H1 (cell line): Measurements from ENCODE around the gene HEPACAM. TPM values are rescaled to one million over a fixed set of nuclear protein-coding genes. Genes with fewer than 3 reads are reported as not detected.
A peak's percentile ranks its signal among the peaks of the same experiment; 100 is the strongest.

Experiments used
- CTCF ChIA-PET: fragments of 300-600 bp; sonication (Branson Sonifier 250); formaldehyde crosslinking; loops from one replicate; lab custom pipeline; 2021; ENCODE audit not compliant: partially characterized antibody; lab: Charles Lee
- POLR2A ChIA-PET: fragments of 300-600 bp; sonication (Branson Sonifier 250); formaldehyde crosslinking; loops from one replicate; lab custom pipeline; 2021; ENCODE audit warnings: inconsistent platforms; ENCODE audit not compliant: partially characterized antibody; lab: Charles Lee
- DNase-seq, 2 experiments: peaks; one replicate each; pipeline versions ENCODE4 v3.0.0 to v3.0.0-alpha.2; 2010 to 2022; ENCODE audit warnings: low spot score in 2 of 2, low read depth in 1 of 2, mixed read lengths in 1 of 2
- FAIRE-seq: peaks from 2 replicates; lab custom pipeline; 2011; peaks lifted over from hg19 to GRCh38; lab: Jason Lieb, UNC
- H2AFZ ChIP-seq: 2 replicates; pipeline ENCODE4 v1.8.1; 2012; ENCODE audit warnings: low read length, inconsistent platforms
- H2AK5ac ChIP-seq: 2 replicates; pipeline ENCODE4 v1.6.1; 2013; ENCODE audit warnings: low read depth, low read length
- H2BK120ac ChIP-seq: replicated peaks from 2 replicates; pipeline ENCODE3; 2013; ENCODE audit warnings: low read depth, low read length, inconsistent platforms
- H2BK12ac ChIP-seq: 2 replicates; pipeline ENCODE4 v1.6.1; 2013; ENCODE audit warnings: low read depth, low read length
- H2BK15ac ChIP-seq: 2 replicates; pipeline ENCODE4 v1.6.1; 2013; ENCODE audit warnings: low read length
- H2BK20ac ChIP-seq: 2 replicates; pipeline ENCODE4 v1.6.1; 2013; ENCODE audit warnings: low read length
- H2BK5ac ChIP-seq: 2 replicates; pipeline ENCODE4 v1.6.1; 2013; ENCODE audit warnings: low read depth, low read length
- H3K14ac ChIP-seq: 2 replicates; pipeline ENCODE4 v1.6.1; 2013; ENCODE audit warnings: inconsistent platforms; ENCODE audit not compliant: insufficient read length
- H3K18ac ChIP-seq: 2 replicates; pipeline ENCODE4 v1.6.1; 2013; ENCODE audit warnings: low read length; ENCODE audit errors: extremely low read depth
- H3K23ac ChIP-seq: 2 replicates; pipeline ENCODE4 v1.6.1; 2013; ENCODE audit warnings: inconsistent platforms; ENCODE audit not compliant: insufficient read length
- H3K23me2 ChIP-seq: 2 replicates; pipeline ENCODE4 v1.6.1; 2013; ENCODE audit warnings: low read depth, low read length
- H3K27ac ChIP-seq: 2 replicates; pipeline ENCODE4 v1.6.1; 2011; ENCODE audit warnings: low read depth, low read length, inconsistent platforms
- H3K27me3 ChIP-seq, 4 experiments: replicated peaks in 1 of 4; 1 replicate in 1 of 4; 2 replicates in 3 of 4; pipeline versions ENCODE4 v1.6.1 to v1.8.1; 2011 to 2013; ENCODE audit warnings: low read length in 3 of 4, mild to moderate bottlenecking in 3 of 4, inconsistent platforms in 2 of 4, mixed read lengths in 2 of 4, moderate library complexity in 1 of 4; ENCODE audit not compliant: control insufficient read depth in 3 of 4, insufficient read depth in 3 of 4; ENCODE audit errors: extremely low read depth in 1 of 4
- H3K36me3 ChIP-seq, 4 experiments: 2 replicates each; pipeline versions ENCODE4 v1.6.1 to v1.8.1; 2011 to 2013; ENCODE audit warnings: mild to moderate bottlenecking in 4 of 4, low read length in 3 of 4, moderate library complexity in 2 of 4, control low read depth in 1 of 4, inconsistent platforms in 1 of 4; ENCODE audit not compliant: insufficient read depth in 4 of 4, control insufficient read depth in 2 of 4
- H3K4ac ChIP-seq: replicated peaks from 2 replicates; pipeline ENCODE3; 2013; ENCODE audit warnings: low read length, low read depth, mixed read lengths, inconsistent platforms; ENCODE audit not compliant: insufficient read length
- H3K4me1 ChIP-seq, 4 experiments: replicated peaks in 1 of 4; 1 replicate in 1 of 4; 2 replicates in 3 of 4; pipeline versions ENCODE4 v1.6.1 to v1.8.1; 2011 to 2013; ENCODE audit warnings: low read length in 3 of 4, inconsistent platforms in 2 of 4, mixed read lengths in 1 of 4; ENCODE audit not compliant: insufficient read depth in 4 of 4, control insufficient read depth in 3 of 4
- H3K4me2 ChIP-seq, 2 experiments: 2 replicates each; pipeline versions ENCODE4 v1.6.1 to v1.8.1; 2011 to 2013; ENCODE audit warnings: low read depth in 2 of 2, low read length in 2 of 2, control low read depth in 1 of 2, inconsistent platforms in 1 of 2, mild to moderate bottlenecking in 1 of 2; ENCODE audit not compliant: insufficient read depth in 1 of 2
- H3K4me3 ChIP-seq, 4 experiments: fragments of 200-600, 300-600 bp in 1 of 4; sonication (generic), shearing (Covaris generic), sonication (Bioruptor Twin) in 1 of 4; 2 replicates each; pipeline versions ENCODE4 v1.5.1 to v1.8.1; 2011 to 2016; ENCODE audit warnings: low read length in 4 of 4, low read depth in 3 of 4, control low read depth in 2 of 4, inconsistent platforms in 2 of 4, mild to moderate bottlenecking in 2 of 4, mixed read lengths in 1 of 4, moderate library complexity in 1 of 4; ENCODE audit not compliant: insufficient read depth in 2 of 4; ENCODE audit errors: extremely low read depth in 1 of 4
- H3K56ac ChIP-seq: replicated peaks from 2 replicates; pipeline ENCODE3; 2013; ENCODE audit warnings: low read depth, mild to moderate bottlenecking, mixed read lengths, low read length, inconsistent platforms; ENCODE audit not compliant: insufficient read length
- H3K79me1 ChIP-seq: 2 replicates; pipeline ENCODE4 v1.6.1; 2013; ENCODE audit warnings: low read depth, low read length, control low read depth
- H3K79me2 ChIP-seq, 2 experiments: 2 replicates each; pipeline versions ENCODE4 v1.6.1 to v1.8.1; 2012 to 2013; ENCODE audit warnings: low read length in 2 of 2, mild to moderate bottlenecking in 2 of 2, inconsistent platforms in 1 of 2; ENCODE audit not compliant: insufficient read depth in 2 of 2, control insufficient read depth in 1 of 2
- H3K9ac ChIP-seq, 4 experiments: replicated peaks in 1 of 4; 1 replicate in 1 of 4; 2 replicates in 3 of 4; pipeline versions ENCODE4 v1.6.1 to v1.8.1; 2011 to 2013; ENCODE audit warnings: low read depth in 3 of 4, low read length in 3 of 4, control low read depth in 2 of 4, mild to moderate bottlenecking in 2 of 4, moderate library complexity in 2 of 4, inconsistent platforms in 1 of 4; ENCODE audit errors: extremely low read depth in 1 of 4
- H3K9me3 ChIP-seq, 2 experiments: 2 replicates each; pipeline versions ENCODE4 v1.6.1 to v1.8.1; 2012 to 2013; ENCODE audit warnings: mild to moderate bottlenecking in 2 of 2, moderate library complexity in 2 of 2, control low read depth in 1 of 2, inconsistent platforms in 1 of 2, low read depth in 1 of 2, low read length in 1 of 2, mixed read lengths in 1 of 2; ENCODE audit not compliant: insufficient read depth in 2 of 2
- H4K20me1 ChIP-seq, 2 experiments: replicated peaks in 1 of 2; 2 replicates each; pipeline versions ENCODE3 to v1.8.1; 2011 to 2013; ENCODE audit warnings: inconsistent platforms in 2 of 2, low read length in 2 of 2, mild to moderate bottlenecking in 1 of 2; ENCODE audit not compliant: insufficient read depth in 2 of 2, control insufficient read depth in 1 of 2
- H4K5ac ChIP-seq: 2 replicates; pipeline ENCODE4 v1.6.1; 2013; ENCODE audit warnings: low read length, low read depth, mixed read lengths, inconsistent platforms; ENCODE audit not compliant: insufficient read length
- H4K8ac ChIP-seq: 2 replicates; pipeline ENCODE4 v1.8.0; 2013; ENCODE audit warnings: mild to moderate bottlenecking, moderate library complexity, low read length, inconsistent platforms; ENCODE audit not compliant: insufficient read depth; ENCODE audit errors: extremely low read depth
- H4K91ac ChIP-seq: replicated peaks from 2 replicates; pipeline ENCODE3; 2013; ENCODE audit warnings: low read length, mixed read lengths, inconsistent platforms; ENCODE audit not compliant: insufficient read length
- RFX5 ChIP-seq: IDR thresholded peaks from 2 replicates; pipeline ENCODE4 v1.6.1; 2011; ENCODE audit warnings: low read depth, low read length, improper control_type of control experiment, borderline replicate concordance
- SP2 ChIP-seq: IDR thresholded peaks from 2 replicates; pipeline ENCODE4 v1.6.1; 2012; ENCODE audit warnings: mild to moderate bottlenecking, low read length, inconsistent platforms
- SUZ12 ChIP-seq: fragments of 200-600 bp; sonication (generic); IDR thresholded peaks from 2 replicates; pipeline ENCODE4 v1.6.1; 2012; ENCODE audit warnings: mild to moderate bottlenecking, inconsistent platforms, low read length, moderate library complexity, mixed read lengths
- WGBS, 2 experiments: shearing (Covaris generic) in 1 of 2; methylation state at CpG; one replicate each; pipeline versions ENCODE4 v1.1.6 to v1.1.7; 2013 to 2015; ENCODE audit warnings: low lambda C conversion rate in 2 of 2, mixed read lengths in 2 of 2, inconsistent platforms in 1 of 2, low coverage in 1 of 2, missing lambda C conversion rate in 1 of 2; ENCODE audit not compliant: insufficient replicate concordance in 2 of 2, insufficient coverage in 1 of 2, insufficient read length in 1 of 2; ENCODE audit errors: extremely low coverage in 1 of 2, missing lambda C conversion rate in 1 of 2; 5-methylcytosine and 5-hydroxymethylcytosine counted together
- polyA plus RNA-seq, 7 experiments: library from polyadenylated mRNA; depleted of rRNA in 3 of 7; stranded (reverse) in 5 of 7; unstranded in 2 of 7; fragments of >200 nt in 5 of 7; fragments of 200-250 nt in 2 of 7; gene quantifications; 1 replicate in 5 of 7; 2 replicates in 1 of 7; 4 replicates in 1 of 7; pipeline versions ENCODE4 v1.2.1 to v1.2.3, GENCODE V29; 2011 to 2013; ENCODE audit warnings: missing spikeins in 2 of 7, mixed read lengths in 2 of 7
- total RNA-seq: library from RNA; stranded (reverse); fragmentation: NEBNext Ultra II Directional; extraction: Animal tissue kit (Norgen Biotek cat#: 25700); gene quantifications from 2 replicates; pipeline ENCODE4 v1.2.1, GENCODE V29; 2021

HEPACAM gene
- total and polyA plus RNA-seq, 2 of the 8 experiments (the other 6 are each of a cell fraction or from before 2014, with no cell fraction given): not detected

DNA sequence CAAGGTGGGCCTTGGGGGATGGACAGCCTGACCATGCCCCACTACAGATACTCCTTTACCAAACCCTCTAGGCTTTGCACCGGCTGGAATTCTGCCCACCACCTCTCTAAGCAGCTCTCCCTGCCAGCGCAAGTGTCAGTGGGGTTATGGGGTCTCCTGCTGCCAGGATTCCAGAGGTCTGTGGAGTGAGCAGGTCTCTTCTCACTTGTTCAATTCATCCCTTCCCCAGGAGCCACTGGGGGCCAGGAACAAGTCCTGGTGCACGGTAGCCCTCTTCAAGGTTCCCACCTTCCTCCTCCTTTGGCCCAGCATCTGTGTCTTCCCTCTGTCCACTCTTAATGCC is 48.6 kb upstream of the HEPACAM start:
- Histone ChIP-seq H4K20me1 (no peaks in the 10 kb centered on the region), H3K14ac (no peak overlapping the region), H2AK5ac (no peak overlapping the region), H3K23me2 (no peaks in the 10 kb centered on the region), H3K56ac (no peak overlapping the region), H3K9ac (no peak overlapping the region), H3K4me2 (no peak overlapping the region), H3K4ac (no peak overlapping the region), H2AFZ (no peak overlapping the region), H4K8ac (peak overlapping the region; percentile 3; the same call in 1 of the 2 replicates), H3K9me3 (no peaks in the 10 kb centered on the region), H2BK20ac (no peak overlapping the region), H4K5ac (no peak overlapping the region), H3K36me3 (peaks cover 0 to 2% (median 0%) of the 10 kb centered on the region in 4 experiments; a peak in 1 of 8 replicates), H3K79me1 (no peaks in the 10 kb centered on the region), H3K4me1 (no peaks in the 10 kb centered on the region), H3K23ac (no peak overlapping the region), H3K27ac (no peak overlapping the region), H3K79me2 (no peaks in the 10 kb centered on the region), H3K4me3 (no peak overlapping the region), H3K18ac (no peak overlapping the region), H2BK5ac (no peak overlapping the region), H3K27me3 (no peaks in the 10 kb centered on the region), H2BK15ac (no peak overlapping the region), H2BK120ac (no peak overlapping the region), H2BK12ac (no peak overlapping the region), H4K91ac (no peak overlapping the region)
- no peak for FAIRE-seq
- ChIA-PET CTCF (no interaction called here), POLR2A (no interaction called here)
- 81% methylated on average over 3 of the region's 3 CpGs; no CpG with 5 or more reads in 1 of the 2 experiments for WGBS, 2 experiments
- DNase-seq: no peak
- no peak for TF ChIP-seq RFX5
- TF ChIP-seq SUZ12: no peak
- TF ChIP-seq SP2: no peak
